Adipose tissue (tissue), 3 donors: ENCODE results near the gene QSER1. TPM values are rescaled to one million over a fixed set of nuclear protein-coding genes. Genes with fewer than 3 reads are reported as not detected.
"Not testable (repeated sequence)": the region's sequence is repeated elsewhere in the genome, so short reads cannot be mapped to it uniquely, and the experiment has no call there.

ENCODE experiments used
- H3K27ac ChIP-seq: one replicate; pipeline ENCODE4 v1.5.1; 2013; ENCODE audit warnings: low read depth, low read length
- WGBS, 3 donors: extraction: QIAGEN DNeasy Blood & Tissue Kit; methylation state at CpG; one replicate each; pipeline ENCODE4 v1.1.7; 2013; 5-methylcytosine and 5-hydroxymethylcytosine counted together
- polyA plus RNA-seq, 3 donors: library from polyadenylated mRNA; stranded (reverse); fragments of 200-250 nt; gene quantifications; one replicate each; pipeline ENCODE4 v1.2.3, GENCODE V29; 2013
- donor health status: healthy with polysubstance abuse.
- donor health status: Bipolar disorder and iron deficiency.
- donor health status: healthy.

The QSER1 gene
- polyA plus RNA-seq, 3 donors, result 3.7 to 6.6 (median 3.7) TPM

- 97 to 99% (median 98%) methylated on average over 3 of the region's 3 CpGs for WGBS, 3 donors
- H3K27ac ChIP-seq, result not testable (repeated sequence)
These were observed 79.6 kb downstream of the QSER1 start for GRCh38 chr11:32972233-32972632.

GRCh38 chr11:32972781-32973180 is 80.2 kb downstream of the QSER1 start:
- 90 to 92% (median 91%) methylated on average over 3 of the region's 3 CpGs for WGBS, 3 donors
- H3K27ac ChIP-seq, result no peak overlapping the region

- 81 to 90% (median 82%) methylated on average over 2 of the region's 2 CpGs for WGBS, 3 donors
- H3K27ac ChIP-seq, result no peak overlapping the region
These were observed 90.0 kb downstream of the QSER1 start for GRCh38 chr11:32982626-32983025.

GRCh38 chr11:32983506-32983905 is 90.9 kb downstream of the QSER1 start:
- WGBS, 3 donors, result 91 to 97% (median 94%) methylated on average over 2 of the region's 2 CpGs

GRCh38 chr11:32985600-32985999 is 93.0 kb downstream of the QSER1 start:
- 96 to 100% (median 97%) methylated on average over 5 of the region's 5 CpGs for WGBS, 3 donors
- no peak overlapping the region for H3K27ac ChIP-seq

More at GRCh38 chr11:32983506-32983905, 90.9 kb downstream of the QSER1 start:
- H3K27ac ChIP-seq, result no peak overlapping the region

GRCh38 chr11:32987851-32988250 is 95.2 kb downstream of the QSER1 start:
- no peak overlapping the region for H3K27ac ChIP-seq
- WGBS, 3 donors, result 48 to 90% (median 85%) methylated on average over 8 of the region's 8 CpGs

- WGBS, 3 donors, result 0 to 100% (median 33%) methylated on average over 1 of the region's 1 CpG
- no peak overlapping the region for H3K27ac ChIP-seq
These were observed 97.9 kb downstream of the QSER1 start for GRCh38 chr11:32990481-32990880.

- no peak overlapping the region for H3K27ac ChIP-seq
- WGBS, 3 donors, result 88 to 90% (median 90%) methylated on average over 3 of the region's 3 CpGs
These were observed 98.8 kb downstream of the QSER1 start for GRCh38 chr11:32991427-32991826.

- no peak overlapping the region for H3K27ac ChIP-seq
These were observed 99.3 kb downstream of the QSER1 start for GRCh38 chr11:32991898-32992297.

GRCh38 chr11:33000181-33000580 is 107.6 kb downstream of the QSER1 start:
- H3K27ac ChIP-seq, result no peak overlapping the region

- 77 to 99% (median 89%) methylated on average over 6 of the region's 6 CpGs for WGBS, 3 donors
- H3K27ac ChIP-seq, result no peak overlapping the region
These were observed 108.7 kb downstream of the QSER1 start for GRCh38 chr11:33001281-33001680.

- 74 to 88% (median 80%) methylated on average over 8 of the region's 8 CpGs for WGBS, 3 donors
- no peak overlapping the region for H3K27ac ChIP-seq
These were observed 109.3 kb downstream of the QSER1 start for GRCh38 chr11:33001751-33002542.

- WGBS, 3 donors, result 49 to 63% (median 59%) methylated on average over 2 of the region's 2 CpGs
- H3K27ac ChIP-seq, result no peak overlapping the region
These were observed 112.6 kb downstream of the QSER1 start for GRCh38 chr11:33005175-33005574.

- no peak overlapping the region for H3K27ac ChIP-seq
These were observed 113.4 kb downstream of the QSER1 start for GRCh38 chr11:33006010-33006409.

GRCh38 chr11:33013755-33014154 is 121.1 kb downstream of the QSER1 start:
- 33 to 65% (median 41%) methylated on average over 1 of the region's 1 CpG for WGBS, 3 donors
- H3K27ac ChIP-seq, result no peak overlapping the region

GRCh38 chr11:33015621-33016551 is 123.3 kb downstream of the QSER1 start, which contains the start of gene DEPDC7:
Gene DEPDC7, plus strand, starts transcription at chr11:33015878. Its CDS starts 78 bp downstream, at chr11:33015956.
- 2 to 4% (median 4%) methylated on average over 79 to 89 of the region's 89 CpGs for WGBS, 3 donors
- H3K27ac ChIP-seq, result no peak within 1 kb of the TSS

- H3K27ac ChIP-seq, result no peak overlapping the region
- WGBS, 3 donors, result 42 to 58% (median 48%) methylated on average over 4 of the region's 4 CpGs
These were observed 124.0 kb downstream of the QSER1 start for GRCh38 chr11:33016654-33017053.

GRCh38 chr11:33017478-33017877 is 124.9 kb downstream of the QSER1 start:
- no peak overlapping the region for H3K27ac ChIP-seq
- 37 to 92% (median 83%) methylated on average over 9 of the region's 9 CpGs for WGBS, 3 donors

- H3K27ac ChIP-seq, result no peak overlapping the region
- 54 to 95% (median 92%) methylated on average over 3 of the region's 3 CpGs for WGBS, 3 donors
These were observed 125.4 kb downstream of the QSER1 start for GRCh38 chr11:33017965-33018364.
